ENCODE data around the gene SCG3.

The SCG3 gene

GRCh38 chr15:51731549-51732267 is 50.4 kb downstream of the SCG3 start:
- DNase-seq, result no peak

GRCh38 chr15:51732646-51733045 is 51.3 kb downstream of the SCG3 start:
- DNase-seq, result no peak

GRCh38 chr15:51735228-51736010 is 54.1 kb downstream of the SCG3 start:
- no peak for DNase-seq

- no peak for DNase-seq
Observed at GRCh38 chr15:51736069-51736468, 54.8 kb downstream of the SCG3 start.

- DNase-seq, result peak; percentile 67
Observed at GRCh38 chr15:51736751-51737521, 55.6 kb downstream of the SCG3 start.

- DNase-seq, result peak; percentile 63
Observed at GRCh38 chr15:51737522-51738305, 56.4 kb downstream of the SCG3 start, which contains the start of gene LYSMD2. LYSMD2 (minus strand) TSS chr15:51737655; CDS start chr15:51737622, 33 bp downstream.

- no peak for DNase-seq
Observed at GRCh38 chr15:51738553-51738952, 57.2 kb downstream of the SCG3 start.

GRCh38 chr15:51739061-51739712 is 57.9 kb downstream of the SCG3 start:
- DNase-seq, result no peak

- DNase-seq, result no peak
Observed at GRCh38 chr15:51749307-51749706, 68.0 kb downstream of the SCG3 start.

- DNase-seq, result no peak
Observed at GRCh38 chr15:51750186-51750585, 68.9 kb downstream of the SCG3 start.

GRCh38 chr15:51750792-51751696 is 69.7 kb downstream of the SCG3 start, which contains the start of gene TMOD2:
TMOD2 (plus strand) TSS chr15:51751597; CDS start chr15:51766442, 14,845 bp downstream.
- DNase-seq, result peak; percentile 66

- peak; percentile 18 for DNase-seq
Observed at GRCh38 chr15:51751697-51752683, 70.7 kb downstream of the SCG3 start.

- no peak for DNase-seq
Observed at GRCh38 chr15:51752888-51753287, 71.6 kb downstream of the SCG3 start.

GRCh38 chr15:51754267-51754666 is 73.0 kb downstream of the SCG3 start:
- no peak for DNase-seq

- DNase-seq, result no peak
Observed at GRCh38 chr15:51755790-51756189, 74.5 kb downstream of the SCG3 start.

- DNase-seq, result no peak
Observed at GRCh38 chr15:51756482-51756881, 75.2 kb downstream of the SCG3 start.

GRCh38 chr15:51757450-51757849 is 76.1 kb downstream of the SCG3 start:
- no peak for DNase-seq

GRCh38 chr15:51758645-51759044 is 77.3 kb downstream of the SCG3 start:
- peak; percentile 71 for DNase-seq

- DNase-seq, result peak; percentile 32
Observed at GRCh38 chr15:51759557-51760070, 78.3 kb downstream of the SCG3 start.

All from NCI-H2171 (cell line).